HEK293 (cell line): ENCODE results near the gene LMOD1.

Experiments
- CTCF ChIA-PET: fragments of 350-600 bp; formaldehyde crosslinking; extraction: SDS; loops from one replicate; lab custom pipeline; 2021; ENCODE audit warnings: antibody characterized with exemption; lab: Yijun Ruan, JAX
- POLR2A ChIA-PET: fragments of 300-600 bp; formaldehyde crosslinking; extraction: SDS; loops from one replicate; lab custom pipeline; 2020; ENCODE audit warnings: antibody characterized with exemption, inconsistent platforms; lab: Yijun Ruan, JAX
- H3K27ac ChIP-seq: fragments of 200-500 bp; sonication (Bioruptor generic); 2 replicates; pipeline ENCODE4 v1.5.1; 2014; ENCODE audit warnings: low read depth, low read length, control low read depth, inconsistent platforms; ENCODE audit errors: extremely low read depth
- H3K36me3 ChIP-seq, 2 experiments: fragments of 200-500 bp in 1 of 2; sonication (Bioruptor generic) in 1 of 2; 1 replicate in 1 of 2; 2 replicates in 1 of 2; pipeline ENCODE4 v1.5.1; 2014 to 2017; ENCODE audit warnings: inconsistent platforms in 2 of 2, low read length in 2 of 2; ENCODE audit not compliant: control insufficient read depth in 2 of 2, insufficient read depth in 1 of 2
- H3K4me1 ChIP-seq: fragments of 200-500 bp; sonication (Bioruptor generic); 2 replicates; pipeline ENCODE4 v1.5.1; 2014; ENCODE audit warnings: mild to moderate bottlenecking, low read length, inconsistent platforms; ENCODE audit not compliant: control insufficient read depth, insufficient read depth
- H3K4me3 ChIP-seq: 2 replicates; pipeline ENCODE4 v1.5.1; 2011; ENCODE audit warnings: low read depth, mild to moderate bottlenecking, control low read depth, low read length, moderate library complexity
- H3K9me3 ChIP-seq: fragments of 200-500 bp; sonication (Bioruptor generic); 2 replicates; pipeline ENCODE4 v1.5.1; 2014; ENCODE audit warnings: low read depth, low read length, inconsistent platforms; ENCODE audit not compliant: control insufficient read depth, insufficient read depth
- GLI4 ChIP-seq: fragments of 450-650 bp; formaldehyde crosslinking; IDR thresholded peaks from 2 replicates; pipeline ENCODE4 v1.5.1; 2016; ENCODE audit warnings: missing biosample characterization, missing genetic modification characterization
- HOXC10 ChIP-seq: sonication (generic); formaldehyde crosslinking; IDR thresholded peaks from 2 replicates; pipeline ENCODE4 v1.8.1; 2023; ENCODE audit warnings: mild to moderate bottlenecking, missing genetic modification reagents
- RBAK ChIP-seq: fragments of 450-650 bp; formaldehyde crosslinking; IDR thresholded peaks from 2 replicates; pipeline ENCODE4 v1.5.1; 2016; ENCODE audit warnings: missing biosample characterization, missing genetic modification characterization
- SCRT1 ChIP-seq: fragments of 450-650 bp; formaldehyde crosslinking; IDR thresholded peaks from 2 replicates; pipeline ENCODE4 v1.5.1; 2016; ENCODE audit warnings: missing biosample characterization, missing genetic modification characterization, borderline replicate concordance
- SP3 ChIP-seq: fragments of 450-650 bp; formaldehyde crosslinking; IDR thresholded peaks from 2 replicates; pipeline ENCODE4 v1.5.1; 2016; ENCODE audit warnings: missing biosample characterization, missing genetic modification characterization
- ZFP41 ChIP-seq: fragments of 450-650 bp; formaldehyde crosslinking; IDR thresholded peaks from 2 replicates; pipeline ENCODE4 v1.5.1; 2016; ENCODE audit warnings: missing biosample characterization, missing genetic modification characterization, borderline replicate concordance
- ZNF112 ChIP-seq: fragments of 450-650 bp; formaldehyde crosslinking; IDR thresholded peaks from 2 replicates; pipeline ENCODE4 v1.5.0; 2017; ENCODE audit warnings: missing biosample characterization, missing genetic modification characterization
- ZNF202 ChIP-seq: fragments of 450-650 bp; formaldehyde crosslinking; IDR thresholded peaks from 2 replicates; pipeline ENCODE4 v1.5.1; 2016; ENCODE audit warnings: missing biosample characterization, missing genetic modification characterization, borderline replicate concordance
- ZNF239 ChIP-seq: fragments of 450-650 bp; formaldehyde crosslinking; IDR thresholded peaks from 2 replicates; pipeline ENCODE4 v1.5.1; 2016; ENCODE audit warnings: missing biosample characterization, missing genetic modification characterization
- ZNF391 ChIP-seq: fragments of 450-650 bp; formaldehyde crosslinking; IDR thresholded peaks from 2 replicates; pipeline ENCODE4 v1.5.1; 2016; ENCODE audit warnings: low read depth, missing biosample characterization, missing genetic modification characterization, borderline replicate concordance
- ZNF600 ChIP-seq: fragments of 450-650 bp; formaldehyde crosslinking; IDR thresholded peaks from 2 replicates; pipeline ENCODE4 v1.5.1; 2016; ENCODE audit warnings: missing biosample characterization, missing genetic modification characterization
- ZNF654 ChIP-seq: fragments of 450-650 bp; formaldehyde crosslinking; IDR thresholded peaks from 2 replicates; pipeline ENCODE4 v1.5.1; 2016; ENCODE audit warnings: low read depth, missing biosample characterization, missing genetic modification characterization
- ZNF660 ChIP-seq: fragments of 450-650 bp; IDR thresholded peaks from 2 replicates; pipeline ENCODE4 v1.5.1; 2018; ENCODE audit warnings: missing biosample characterization, mild to moderate bottlenecking, missing genetic modification characterization
- ZNF670 ChIP-seq: fragments of 450-650 bp; formaldehyde crosslinking; IDR thresholded peaks from 2 replicates; pipeline ENCODE4 v1.5.1; 2016; ENCODE audit warnings: missing biosample characterization, missing genetic modification characterization, low read depth
- ZNF704 ChIP-seq: fragments of 450-650 bp; formaldehyde crosslinking; IDR thresholded peaks from 2 replicates; pipeline ENCODE4 v1.5.1; 2016; ENCODE audit warnings: missing biosample characterization, missing genetic modification characterization
- ZSCAN18 ChIP-seq: fragments of 450-650 bp; formaldehyde crosslinking; IDR thresholded peaks from 2 replicates; pipeline ENCODE4 v1.5.1; 2016; ENCODE audit warnings: missing biosample characterization, missing genetic modification characterization
- TF ChIP-seq, protein P1 (sequence below): fragments of 450-650 bp; formaldehyde crosslinking; IDR thresholded peaks from 2 replicates; pipeline ENCODE4 v1.5.1; 2016; ENCODE audit warnings: missing biosample characterization, missing genetic modification characterization

Gene LMOD1

DNA sequence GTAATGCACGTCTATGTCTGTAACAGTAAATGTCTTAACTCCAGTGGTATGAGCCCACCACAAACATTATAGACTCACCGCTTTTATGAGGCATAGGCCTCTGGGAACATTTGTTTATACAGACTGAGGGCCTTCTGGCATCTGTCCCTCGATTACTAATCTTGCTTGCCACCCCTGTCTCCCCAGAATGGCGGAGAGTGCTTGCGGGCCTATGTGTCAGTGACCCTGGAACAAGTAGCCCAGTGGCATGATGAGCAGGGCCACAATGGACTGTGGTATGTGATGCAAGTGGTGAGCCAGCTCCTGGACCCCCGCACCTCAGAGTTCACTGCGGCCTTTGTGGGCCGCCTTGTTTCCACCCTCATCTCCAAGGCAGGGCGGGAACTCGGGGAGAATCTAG is 76.0 kb downstream of the LMOD1 start:
- Histone ChIP-seq H3K27ac (no peak overlapping the region), H3K36me3 (peaks cover 63 to 88% of the 10 kb centered on the region in 2 experiments), H3K4me1 (no peaks in the 10 kb centered on the region), H3K4me3 (no peak overlapping the region), H3K9me3 (no peaks in the 10 kb centered on the region)
- ChIA-PET POLR2A (no interaction called here), CTCF (interaction anchor here (2.4 kb wide), 1 partner anchor 10 kb away, joined by 5 read pairs; no protein-coding TSS in a partner anchor)
- TF ChIP-seq ZSCAN18 (tag by site-specific recombination) (no peak), RBAK (tag by site-specific recombination) (no peak), ZNF600 (tag by site-specific recombination) (no peak), SP3 (tag by site-specific recombination) (no peak)

DNA sequence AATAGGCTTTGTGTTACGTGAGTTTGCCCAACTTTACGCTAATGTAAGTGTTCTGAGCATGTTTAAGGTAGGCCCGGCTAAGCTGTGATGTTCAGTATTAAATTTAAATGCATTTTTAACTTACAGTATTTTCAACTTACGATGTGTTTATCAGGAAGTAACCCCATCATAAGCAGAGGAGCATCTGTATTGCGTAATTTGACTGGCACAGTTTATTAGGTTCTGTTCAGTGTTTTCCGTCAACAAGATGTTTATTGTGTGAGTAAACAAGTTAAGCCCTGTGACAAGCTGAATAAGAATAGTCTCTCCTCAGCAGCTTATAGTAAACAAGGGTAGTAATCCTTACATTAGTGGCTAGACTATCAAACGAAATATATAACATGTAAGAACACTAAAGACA is 84.9 kb downstream of the LMOD1 start:
- no peak overlapping the region for H3K27ac ChIP-seq
- POLR2A ChIA-PET = no interaction called here
- TF ChIP-seq ZNF704 (tag by site-specific recombination) = no peak
- TF ChIP-seq ZNF660 (tag by site-specific recombination) = no peak
- TF ChIP-seq GLI4 (tag by site-specific recombination) = no peak
- TF ChIP-seq ZNF391 (tag by site-specific recombination) = no peak
- TF ChIP-seq SCRT1 (tag by site-specific recombination) = no peak
- no peak for TF ChIP-seq HOXC10 (CRISPR knock-in tag)
- no peak for TF ChIP-seq ZNF202
- no peak for TF ChIP-seq ZNF654 (tag by site-specific recombination)
- peaks cover 48 to 87% of the 10 kb centered on the region in 2 experiments for H3K36me3 ChIP-seq
- H3K9me3 ChIP-seq = no peaks in the 10 kb centered on the region
- H3K4me3 ChIP-seq = no peak overlapping the region
- no peaks in the 10 kb centered on the region for H3K4me1 ChIP-seq
- CTCF ChIA-PET = no interaction called here

- POLR2A ChIA-PET = no interaction called here
- Histone ChIP-seq H3K4me1 (no peaks in the 10 kb centered on the region), H3K36me3 (peaks cover 52 to 94% of the 10 kb centered on the region in 2 experiments), H3K4me3 (no peak overlapping the region)
- CTCF ChIA-PET = interaction anchor here (0.7 to 1.1 kb wide), 2 partner anchors 9 to 34 kb away, joined by 3 to 4 read pairs; no protein-coding TSS in a partner anchor
- TF ChIP-seq ZFP41 (no peak), ZNF239 (no peak), ZNF670 (tag by site-specific recombination) (no peak), ZNF112 (tag by site-specific recombination) (no peak)
- TF ChIP-seq, protein P1, sequence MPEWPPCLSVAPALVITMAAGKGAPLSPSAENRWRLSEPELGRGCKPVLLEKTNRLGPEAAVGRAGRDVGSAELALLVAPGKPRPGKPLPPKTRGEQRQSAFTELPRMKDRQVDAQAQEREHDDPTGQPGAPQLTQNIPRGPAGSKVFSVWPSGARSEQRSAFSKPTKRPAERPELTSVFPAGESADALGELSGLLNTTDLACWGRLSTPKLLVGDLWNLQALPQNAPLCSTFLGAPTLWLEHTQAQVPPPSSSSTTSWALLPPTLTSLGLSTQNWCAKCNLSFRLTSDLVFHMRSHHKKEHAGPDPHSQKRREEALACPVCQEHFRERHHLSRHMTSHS (tag by site-specific recombination) = no peak
- TF ChIP-seq, all 188 proteins: peak for 0
- no peak overlapping the region for H3K27ac ChIP-seq
- no peaks in the 10 kb centered on the region for H3K9me3 ChIP-seq
Measured at GRCh38 chr1:201859424-201859823, 86.9 kb downstream of the LMOD1 start.
